ENCODE results near the gene NMNAT3. TPM values are rescaled to one million over a fixed set of nuclear protein-coding genes. Genes with fewer than 3 reads are reported as not detected.

NMNAT3 gene
- total and polyA plus RNA-seq, 2 experiments from 2014 or later = 8.3 to 9.2 TPM

GRCh38 chr3:139519998-139520737 lies 157.6 kb downstream of the NMNAT3 start:
- H3K4me1 ChIP-seq (ENCODE audit: insufficient read depth) = peaks cover 21% of the 10 kb centered on the region
- Mint-ChIP-seq H3K36me3 (ENCODE audit: low read depth) (peaks cover 5% of the 10 kb centered on the region; the same call in 2 of the 3 replicates), H3K4me1 (peaks cover 32% of the 10 kb centered on the region), H3K4me3 (no peak overlapping the region), H3K27me3 (ENCODE audit: insufficient read depth, low read depth, poor library complexity) (peaks cover 19% of the 10 kb centered on the region), H3K27ac (no peak overlapping the region), H3K9me3 (no peaks in the 10 kb centered on the region)
- TF ChIP-seq, protein P1, sequence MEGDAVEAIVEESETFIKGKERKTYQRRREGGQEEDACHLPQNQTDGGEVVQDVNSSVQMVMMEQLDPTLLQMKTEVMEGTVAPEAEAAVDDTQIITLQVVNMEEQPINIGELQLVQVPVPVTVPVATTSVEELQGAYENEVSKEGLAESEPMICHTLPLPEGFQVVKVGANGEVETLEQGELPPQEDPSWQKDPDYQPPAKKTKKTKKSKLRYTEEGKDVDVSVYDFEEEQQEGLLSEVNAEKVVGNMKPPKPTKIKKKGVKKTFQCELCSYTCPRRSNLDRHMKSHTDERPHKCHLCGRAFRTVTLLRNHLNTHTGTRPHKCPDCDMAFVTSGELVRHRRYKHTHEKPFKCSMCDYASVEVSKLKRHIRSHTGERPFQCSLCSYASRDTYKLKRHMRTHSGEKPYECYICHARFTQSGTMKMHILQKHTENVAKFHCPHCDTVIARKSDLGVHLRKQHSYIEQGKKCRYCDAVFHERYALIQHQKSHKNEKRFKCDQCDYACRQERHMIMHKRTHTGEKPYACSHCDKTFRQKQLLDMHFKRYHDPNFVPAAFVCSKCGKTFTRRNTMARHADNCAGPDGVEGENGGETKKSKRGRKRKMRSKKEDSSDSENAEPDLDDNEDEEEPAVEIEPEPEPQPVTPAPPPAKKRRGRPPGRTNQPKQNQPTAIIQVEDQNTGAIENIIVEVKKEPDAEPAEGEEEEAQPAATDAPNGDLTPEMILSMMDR (conservative IDR thresholded peaks at IDR 0.05; ENCODE audit: low read depth in 2 of 2) = peak; percentile 71 to 93
- no peak for TF ChIP-seq JUNB (IDR thresholded peaks at IDR 0.05; ENCODE audit: unreplicated experiment)
- 0 out of 2 replicates have a peak, but pooled peaks cover 3% of the 10 kb centered on the region for H3K9me2 ChIP-seq (ENCODE audit: insufficient read depth)
- H3F3A ChIP-seq (replicated peaks; ENCODE audit: low read depth) = no peaks in the 10 kb centered on the region
- no peak overlapping the region for H3K27ac ChIP-seq (ENCODE audit: low read depth)
- no peaks in the 10 kb centered on the region for H4K20me1 ChIP-seq (replicated peaks; ENCODE audit: insufficient read depth)
- no peak overlapping the region for H3K4me2 ChIP-seq
- 0 out of 2 replicates have a peak, but pooled peaks cover 4% of the 10 kb centered on the region for H3K27me3 ChIP-seq (ENCODE audit: insufficient read depth)
- ATAC-seq (peak; percentile 79), DNase-seq (ENCODE audit: low spot score) (peak; percentile 76)
- no peaks in the 10 kb centered on the region for H3K79me2 ChIP-seq (replicated peaks; ENCODE audit: insufficient read depth)
- H3K36me3 ChIP-seq (ENCODE audit: insufficient read depth) = no peaks in the 10 kb centered on the region
- H2AFZ ChIP-seq = no peak overlapping the region
- no peak overlapping the region for H3K4me3 ChIP-seq

GRCh38 chr3:139518926-139519842 lies 158.6 kb downstream of the NMNAT3 start:
- Histone ChIP-seq H3K4me1 (ENCODE audit: insufficient read depth) (peaks cover 14% of the 10 kb centered on the region), H2AFZ (no peak overlapping the region), H3K4me3 (no peak overlapping the region), H3K27me3 (ENCODE audit: insufficient read depth) (0 out of 2 replicates have a peak, but pooled peaks cover 3% of the 10 kb centered on the region), H3K79me2 (replicated peaks; ENCODE audit: insufficient read depth) (no peaks in the 10 kb centered on the region), H3K9me2 (ENCODE audit: insufficient read depth) (0 out of 2 replicates have a peak, but pooled peaks cover 3% of the 10 kb centered on the region), H3K4me2 (no peak overlapping the region), H4K20me1 (replicated peaks; ENCODE audit: insufficient read depth) (no peaks in the 10 kb centered on the region), H3K36me3 (ENCODE audit: insufficient read depth) (no peaks in the 10 kb centered on the region), H3K27ac (ENCODE audit: low read depth) (no peak overlapping the region), H3F3A (replicated peaks; ENCODE audit: low read depth) (no peaks in the 10 kb centered on the region)
- TF ChIP-seq EZH2phosphoT487 (IDR thresholded peaks at IDR 0.05; ENCODE audit: unreplicated experiment) = no peak
- TF ChIP-seq, protein P1 (conservative IDR thresholded peaks at IDR 0.05; ENCODE audit: low read depth in 2 of 2) = no peak
- no peak for TF ChIP-seq NANOG (IDR thresholded peaks at IDR 0.05; ENCODE audit: borderline replicate concordance)
- TF ChIP-seq EZH2 (IDR thresholded peaks at IDR 0.05; ENCODE audit: low read depth, unreplicated experiment) = no peak
- no peak for TF ChIP-seq ZNF114 (CRISPR knock-in tag; IDR thresholded peaks at IDR 0.05)
- no peak for TF ChIP-seq POLR2AphosphoS5 (IDR thresholded peaks at IDR 0.05; ENCODE audit: low read depth)
- TF ChIP-seq JUNB (IDR thresholded peaks at IDR 0.05; ENCODE audit: unreplicated experiment) = no peak
- H3K36me3 Mint-ChIP-seq (ENCODE audit: low read depth) = peaks cover 4% of the 10 kb centered on the region; the same call in 2 of the 3 replicates
- peaks cover 23% of the 10 kb centered on the region for H3K4me1 Mint-ChIP-seq
- no peak overlapping the region for H3K4me3 Mint-ChIP-seq
- no peak for DNase-seq (ENCODE audit: low spot score)
- no peak for ATAC-seq
- H3K27ac Mint-ChIP-seq = no peak overlapping the region; the same call in 1 of the 2 replicates
- H3K9me3 Mint-ChIP-seq = no peaks in the 10 kb centered on the region
- peaks cover 17% of the 10 kb centered on the region for H3K27me3 Mint-ChIP-seq (ENCODE audit: insufficient read depth, low read depth, poor library complexity)

All from GM23338 (cell line).